Peyer's patch (tissue), 4 donors: Measurements from ENCODE around the gene GRIK4.

Source experiments
- POLR2A ChIP-seq, 2 donors: fragments of 450-650 bp; IDR thresholded peaks; one replicate each; pipeline ENCODE4 v1.5.1; 2017; ENCODE audit warnings: antibody characterized with exemption in 2 of 2, mild to moderate bottlenecking in 2 of 2, moderate library complexity in 2 of 2
- TF ChIP-seq, protein P1 (sequence below), 6 experiments: fragments of 450-650 bp in 4 of 6; fragments of 200-600 bp in 2 of 6; sonication (generic) in 1 of 6; IDR thresholded peaks; one replicate each; pipeline ENCODE4 v1.5.1; 2017 to 2019; ENCODE audit warnings: antibody characterized with exemption in 6 of 6, mild to moderate bottlenecking in 3 of 6, moderate library complexity in 1 of 6

DNA sequence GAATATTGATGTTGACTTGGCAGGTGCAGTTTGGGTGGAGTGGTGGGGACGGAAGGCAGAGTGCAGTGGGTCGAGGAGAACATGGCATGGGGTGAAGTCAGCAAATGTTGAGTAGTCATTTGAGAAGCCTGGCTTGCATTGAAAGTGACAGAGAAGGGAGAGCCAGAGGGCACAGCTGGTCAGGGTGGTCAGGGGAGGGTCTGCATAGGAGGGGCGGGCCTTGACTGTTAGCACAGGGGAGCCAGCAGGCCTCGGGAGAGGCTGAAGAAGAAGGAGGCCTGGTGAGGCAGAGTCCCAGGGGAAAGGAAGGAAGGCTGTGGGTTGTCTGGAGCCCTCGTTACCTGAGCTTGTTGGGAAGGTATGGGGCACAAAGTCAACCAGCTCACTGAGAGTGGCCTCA is 281.6 kb downstream of the GRIK4 start:
- TF ChIP-seq, protein P1, sequence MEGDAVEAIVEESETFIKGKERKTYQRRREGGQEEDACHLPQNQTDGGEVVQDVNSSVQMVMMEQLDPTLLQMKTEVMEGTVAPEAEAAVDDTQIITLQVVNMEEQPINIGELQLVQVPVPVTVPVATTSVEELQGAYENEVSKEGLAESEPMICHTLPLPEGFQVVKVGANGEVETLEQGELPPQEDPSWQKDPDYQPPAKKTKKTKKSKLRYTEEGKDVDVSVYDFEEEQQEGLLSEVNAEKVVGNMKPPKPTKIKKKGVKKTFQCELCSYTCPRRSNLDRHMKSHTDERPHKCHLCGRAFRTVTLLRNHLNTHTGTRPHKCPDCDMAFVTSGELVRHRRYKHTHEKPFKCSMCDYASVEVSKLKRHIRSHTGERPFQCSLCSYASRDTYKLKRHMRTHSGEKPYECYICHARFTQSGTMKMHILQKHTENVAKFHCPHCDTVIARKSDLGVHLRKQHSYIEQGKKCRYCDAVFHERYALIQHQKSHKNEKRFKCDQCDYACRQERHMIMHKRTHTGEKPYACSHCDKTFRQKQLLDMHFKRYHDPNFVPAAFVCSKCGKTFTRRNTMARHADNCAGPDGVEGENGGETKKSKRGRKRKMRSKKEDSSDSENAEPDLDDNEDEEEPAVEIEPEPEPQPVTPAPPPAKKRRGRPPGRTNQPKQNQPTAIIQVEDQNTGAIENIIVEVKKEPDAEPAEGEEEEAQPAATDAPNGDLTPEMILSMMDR (IDR thresholded peaks at IDR 0.05) = no peak
- no peak for TF ChIP-seq POLR2A (IDR thresholded peaks at IDR 0.05)
